Stimulated activated CD4-positive, alpha-beta T cell treated with anti-CD3 and anti-CD28 coated beads, Interleukin-15, amount 100 ng/mL, for 48 hours (primary cell): ENCODE data around the gene BANF2.
"Not testable (repeated sequence)": the region's sequence is repeated elsewhere in the genome, so short reads cannot be mapped to it uniquely, and the experiment has no call there.

Source experiments
- DNase-seq, 2 donors: peaks; one replicate each; pipeline ENCODE4 v3.0.0-alpha.2; 2020; ENCODE audit warnings: low read depth in 2 of 2

Gene BANF2

GRCh38 chr20:17699931-17700351, at the start of gene BANF2:
TSS of gene BANF2 (plus strand) at chr20:17699966. CDS start at chr20:17725026, 25,060 bp downstream.
- DNase-seq = no peak

- DNase-seq = no peak
These were observed 49.3 kb upstream of the BANF2 start for GRCh38 chr20:17650301-17651128.

- no peak for DNase-seq
These were observed 48.5 kb upstream of the BANF2 start for GRCh38 chr20:17651129-17651759.

- DNase-seq = no peak
These were observed 47.9 kb upstream of the BANF2 start for GRCh38 chr20:17651760-17652388.

GRCh38 chr20:17652411-17652810, 47.4 kb upstream of the BANF2 start:
- DNase-seq = no peak

- DNase-seq = no peak
These were observed 45.7 kb upstream of the BANF2 start for GRCh38 chr20:17653835-17654648.

GRCh38 chr20:17654649-17655285, 45.0 kb upstream of the BANF2 start:
- no peak for DNase-seq

GRCh38 chr20:17655286-17655651, 44.5 kb upstream of the BANF2 start:
- DNase-seq = no peak

- DNase-seq = no peak
These were observed 43.8 kb upstream of the BANF2 start for GRCh38 chr20:17655865-17656479.

GRCh38 chr20:17657079-17657825, 42.5 kb upstream of the BANF2 start:
- no peak for DNase-seq

GRCh38 chr20:17657898-17658647, 41.7 kb upstream of the BANF2 start:
- no peak for DNase-seq

- DNase-seq = no peak
These were observed 41.1 kb upstream of the BANF2 start for GRCh38 chr20:17658648-17658993.

- not testable (repeated sequence) for DNase-seq
These were observed 40.4 kb upstream of the BANF2 start for GRCh38 chr20:17659344-17659743.

- no peak for DNase-seq
These were observed 40.0 kb upstream of the BANF2 start for GRCh38 chr20:17659801-17660200.

GRCh38 chr20:17660667-17661066, 39.1 kb upstream of the BANF2 start:
- DNase-seq = no peak

- no peak for DNase-seq
These were observed 38.5 kb upstream of the BANF2 start for GRCh38 chr20:17661121-17661744.

GRCh38 chr20:17662333-17663039, 37.3 kb upstream of the BANF2 start:
- DNase-seq = no peak

- no peak for DNase-seq
These were observed 36.7 kb upstream of the BANF2 start for GRCh38 chr20:17663040-17663399.

GRCh38 chr20:17663486-17663885, 36.3 kb upstream of the BANF2 start:
- DNase-seq = no peak
